ENCODE measurements around the gene MPHOSPH8.

DNA sequence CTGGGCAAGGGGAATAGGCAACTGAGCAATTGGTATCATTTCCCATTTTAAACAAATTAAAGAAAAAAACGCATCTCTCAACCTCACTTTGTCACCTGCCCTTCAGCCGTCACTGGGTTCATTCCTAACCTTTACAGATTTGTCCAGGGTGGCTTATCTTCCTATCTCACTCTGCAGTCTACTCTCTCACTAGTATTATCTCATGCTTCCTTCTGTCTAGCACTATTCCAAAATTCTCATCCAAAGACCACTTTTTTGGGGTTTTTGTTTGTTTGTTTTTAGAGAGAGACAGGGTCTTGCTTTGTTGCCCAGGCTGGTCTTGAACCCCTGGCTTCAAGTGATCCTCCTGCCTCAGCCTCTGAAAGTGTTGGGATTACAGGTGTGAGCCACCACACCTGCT is 26.7 kb upstream of the MPHOSPH8 start:
- TF ChIP-seq, protein P1, sequence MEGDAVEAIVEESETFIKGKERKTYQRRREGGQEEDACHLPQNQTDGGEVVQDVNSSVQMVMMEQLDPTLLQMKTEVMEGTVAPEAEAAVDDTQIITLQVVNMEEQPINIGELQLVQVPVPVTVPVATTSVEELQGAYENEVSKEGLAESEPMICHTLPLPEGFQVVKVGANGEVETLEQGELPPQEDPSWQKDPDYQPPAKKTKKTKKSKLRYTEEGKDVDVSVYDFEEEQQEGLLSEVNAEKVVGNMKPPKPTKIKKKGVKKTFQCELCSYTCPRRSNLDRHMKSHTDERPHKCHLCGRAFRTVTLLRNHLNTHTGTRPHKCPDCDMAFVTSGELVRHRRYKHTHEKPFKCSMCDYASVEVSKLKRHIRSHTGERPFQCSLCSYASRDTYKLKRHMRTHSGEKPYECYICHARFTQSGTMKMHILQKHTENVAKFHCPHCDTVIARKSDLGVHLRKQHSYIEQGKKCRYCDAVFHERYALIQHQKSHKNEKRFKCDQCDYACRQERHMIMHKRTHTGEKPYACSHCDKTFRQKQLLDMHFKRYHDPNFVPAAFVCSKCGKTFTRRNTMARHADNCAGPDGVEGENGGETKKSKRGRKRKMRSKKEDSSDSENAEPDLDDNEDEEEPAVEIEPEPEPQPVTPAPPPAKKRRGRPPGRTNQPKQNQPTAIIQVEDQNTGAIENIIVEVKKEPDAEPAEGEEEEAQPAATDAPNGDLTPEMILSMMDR (optimal IDR thresholded peaks at IDR 0.05 in 1 of 3, IDR thresholded peaks at IDR 0.05 in 1 of 3, conservative IDR thresholded peaks at IDR 0.05 in 1 of 3; ENCODE audit: extremely low read depth in 1 of 3, insufficient read depth in 2 of 3, low read length in 3 of 3), result no peak
- TF ChIP-seq EZH2 (IDR thresholded peaks at IDR 0.05; ENCODE audit: low read length), result no peak

All from keratinocyte (primary cell).